NCI-H446 (cell line): Measurements from ENCODE around the gene USP3.
A peak's percentile ranks its signal among the peaks of the same experiment; 100 is the strongest.

Experiments used
- DNase-seq, 2 experiments: peaks; one replicate each; lab custom pipeline; 2025; lab: John Stamatoyannopoulos, UW

USP3 gene

DNA sequence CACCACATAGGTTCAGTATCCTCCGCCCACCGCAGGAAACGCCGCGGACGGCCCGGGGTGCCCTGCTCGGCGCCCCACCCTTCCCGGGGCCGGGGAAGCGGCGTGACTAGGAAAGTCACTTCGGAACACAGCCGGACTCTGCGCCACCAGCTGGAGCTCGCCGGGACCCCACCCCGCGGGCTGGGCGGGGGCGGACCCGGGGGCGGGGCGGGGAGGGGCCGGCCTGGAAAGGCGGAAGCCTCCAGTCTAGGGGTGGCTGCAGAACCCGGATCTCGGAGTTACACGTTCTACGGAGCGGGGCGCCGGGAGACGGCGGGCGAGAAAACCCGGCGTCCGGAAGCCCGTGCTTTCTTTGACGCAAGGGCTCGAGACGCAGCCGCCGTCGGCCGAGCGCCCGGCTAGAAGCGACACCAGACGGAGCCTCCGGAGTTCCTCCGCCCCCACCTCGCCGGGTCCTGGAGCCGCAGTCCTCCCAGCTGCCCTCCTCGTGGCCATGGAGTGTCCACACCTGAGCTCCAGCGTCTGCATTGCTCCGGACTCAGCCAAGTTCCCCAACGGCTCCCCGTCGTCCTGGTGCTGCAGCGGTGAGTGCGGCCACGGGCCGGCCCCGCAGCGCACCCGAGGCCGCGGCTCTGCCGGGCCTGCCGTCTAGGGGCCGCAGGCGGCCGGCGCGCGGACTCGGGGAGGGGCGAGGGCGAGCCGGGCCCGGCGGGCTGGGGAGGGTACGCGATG is at the start of gene USP3:
USP3 (plus strand) TSS at position 347 of the 732 bp plus-strand sequence; CDS start at position 494, 147 bp downstream.
- DNase-seq = peak; percentile 58 to 95

DNA sequence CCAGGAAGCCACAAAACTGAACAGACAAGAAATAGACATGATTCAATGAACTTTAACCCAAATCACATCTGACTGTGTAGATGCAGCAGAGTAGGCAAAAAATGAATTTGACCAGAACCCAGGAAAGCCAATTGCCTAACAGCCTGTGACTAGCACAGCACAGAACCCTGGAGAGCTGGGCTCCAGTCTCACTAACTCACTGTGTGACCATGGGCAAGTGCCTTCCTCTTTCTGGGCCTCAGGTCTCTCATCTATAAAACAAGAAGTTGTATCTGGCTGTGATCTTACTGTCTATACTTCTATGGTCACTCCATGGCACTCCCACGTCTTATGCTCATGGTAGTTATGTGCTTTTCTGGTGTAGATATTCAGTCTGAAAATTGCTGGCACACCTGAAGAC is 48.1 kb upstream of the USP3 start:
- no peak for DNase-seq

GRCh38 chr15:63457379-63457778 is 47.0 kb upstream of the USP3 start:
- DNase-seq = no peak

GRCh38 chr15:63458026-63458425 is 46.4 kb upstream of the USP3 start:
- no peak for DNase-seq

DNA sequence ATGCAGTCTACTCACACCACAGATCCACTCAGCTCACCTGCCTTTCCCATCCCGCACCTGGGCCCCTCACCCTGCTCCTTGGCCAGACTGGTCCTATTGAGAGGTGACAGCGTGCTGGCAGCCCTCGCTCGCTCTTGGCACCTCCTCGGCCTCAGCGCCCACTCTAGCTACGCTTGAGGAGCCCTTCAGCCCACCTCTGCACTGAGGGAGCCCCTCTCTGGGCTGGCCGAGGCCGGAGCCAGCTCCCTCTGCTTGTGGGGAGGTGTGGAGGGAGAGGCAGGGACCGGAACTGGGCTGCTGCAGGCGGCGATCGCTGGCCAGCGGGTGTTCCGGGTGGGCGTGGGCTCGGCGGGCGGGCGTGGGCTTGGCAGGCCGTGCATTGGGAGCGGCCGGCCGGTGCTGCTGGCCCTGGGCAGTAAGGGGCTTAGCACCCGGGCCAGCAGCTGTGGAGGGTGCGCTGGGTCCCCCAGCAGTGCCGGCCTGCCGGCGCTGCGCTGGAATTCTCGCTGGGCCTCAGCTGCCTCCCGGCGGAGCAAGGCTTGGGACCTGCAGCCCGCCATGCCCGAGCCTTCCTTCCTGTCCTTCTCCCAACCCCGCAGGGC is 45.5 kb upstream of the USP3 start:
- DNase-seq = no peak

DNA sequence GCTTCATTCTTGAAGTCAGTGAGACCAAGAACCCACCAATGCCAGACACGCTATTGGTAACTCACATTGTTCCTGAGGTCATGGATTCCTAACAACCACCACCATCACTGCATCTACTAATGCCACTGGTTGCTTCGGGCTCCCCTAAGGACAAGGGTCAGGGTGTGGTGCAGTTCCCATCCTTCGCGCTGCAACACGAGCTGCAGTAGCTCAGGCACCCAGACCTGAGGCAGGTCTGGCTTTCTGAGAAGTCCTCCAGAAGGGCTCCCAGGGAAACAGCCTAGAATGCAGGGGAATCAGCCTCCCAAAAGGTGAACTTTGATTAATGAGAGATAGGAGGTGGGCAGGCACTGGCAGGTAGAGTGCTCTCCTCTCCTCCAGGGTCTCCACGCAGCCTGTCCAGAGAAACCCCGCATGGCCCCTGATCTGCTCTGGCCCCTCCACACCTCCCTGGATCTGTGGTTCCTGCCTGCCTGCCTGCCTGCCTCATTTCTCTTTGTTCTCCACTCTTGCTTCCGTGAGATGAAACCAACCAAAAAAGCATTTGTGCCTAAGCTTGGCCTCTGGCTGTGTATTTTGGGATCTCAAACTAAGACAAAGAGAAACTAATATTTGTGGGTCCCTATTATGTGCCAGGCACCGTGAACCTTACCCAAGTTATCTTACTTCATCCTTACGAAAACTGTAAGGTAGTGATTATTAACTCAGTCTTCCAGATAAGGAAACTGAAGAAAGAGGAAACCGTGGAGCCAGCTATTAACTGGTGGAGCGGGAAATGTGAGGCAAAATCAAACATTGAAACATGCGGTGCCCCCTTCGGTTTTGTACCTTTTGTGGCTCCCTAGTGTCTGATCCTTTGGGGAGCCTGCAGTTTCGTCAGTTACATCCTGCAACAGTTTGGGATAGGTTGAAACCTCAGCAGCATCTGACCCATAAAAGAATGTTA is 43.9 kb upstream of the USP3 start:
- DNase-seq = no peak

- no peak for DNase-seq
Observed at GRCh38 chr15:63461230-63461985, 43.0 kb upstream of the USP3 start.

GRCh38 chr15:63462088-63462487 is 42.3 kb upstream of the USP3 start:
- DNase-seq = no peak

DNA sequence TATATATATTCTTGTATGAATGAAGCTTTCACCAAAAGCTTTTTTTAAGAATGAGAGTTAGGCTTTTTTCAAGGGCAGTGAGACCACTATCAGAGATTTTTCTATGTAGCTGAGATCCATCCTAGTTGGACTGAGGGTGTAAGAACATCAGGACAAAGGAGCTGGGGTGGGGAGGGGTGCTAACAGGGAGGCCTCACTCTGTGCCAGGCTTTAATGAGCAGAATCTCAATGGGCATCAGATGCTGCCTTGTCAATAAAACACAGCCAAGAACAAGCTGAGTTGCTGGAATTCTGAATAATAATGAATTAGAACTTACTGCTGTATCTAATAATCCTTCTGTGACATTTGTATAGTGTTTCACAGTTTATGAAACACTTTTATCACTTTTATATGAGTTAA is 41.4 kb upstream of the USP3 start:
- peak; percentile 4 to 65 for DNase-seq

DNA sequence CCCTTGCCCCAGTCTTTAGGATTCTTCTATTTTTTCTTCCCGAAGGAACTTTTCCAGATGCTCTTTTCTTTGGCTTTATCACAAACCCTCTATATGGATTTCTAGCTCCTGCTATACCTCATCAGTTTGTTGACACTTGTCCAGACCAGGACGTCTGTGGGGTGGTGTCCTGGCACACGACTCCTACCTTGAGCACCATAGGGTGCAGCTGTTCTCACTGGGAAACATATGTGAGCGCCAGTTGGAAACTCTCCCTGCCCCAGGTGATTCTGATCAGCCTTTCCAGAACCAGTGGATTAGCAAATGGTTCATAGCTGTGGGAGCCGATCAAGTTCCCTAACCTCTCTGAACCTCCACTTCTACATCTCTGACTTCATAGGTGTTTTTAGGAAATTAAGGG is 40.6 kb upstream of the USP3 start:
- DNase-seq = peak in 1 of 2 experiments; percentile 5

GRCh38 chr15:63465104-63465503 is 39.3 kb upstream of the USP3 start:
- peak; percentile 20 to 75 for DNase-seq

DNA sequence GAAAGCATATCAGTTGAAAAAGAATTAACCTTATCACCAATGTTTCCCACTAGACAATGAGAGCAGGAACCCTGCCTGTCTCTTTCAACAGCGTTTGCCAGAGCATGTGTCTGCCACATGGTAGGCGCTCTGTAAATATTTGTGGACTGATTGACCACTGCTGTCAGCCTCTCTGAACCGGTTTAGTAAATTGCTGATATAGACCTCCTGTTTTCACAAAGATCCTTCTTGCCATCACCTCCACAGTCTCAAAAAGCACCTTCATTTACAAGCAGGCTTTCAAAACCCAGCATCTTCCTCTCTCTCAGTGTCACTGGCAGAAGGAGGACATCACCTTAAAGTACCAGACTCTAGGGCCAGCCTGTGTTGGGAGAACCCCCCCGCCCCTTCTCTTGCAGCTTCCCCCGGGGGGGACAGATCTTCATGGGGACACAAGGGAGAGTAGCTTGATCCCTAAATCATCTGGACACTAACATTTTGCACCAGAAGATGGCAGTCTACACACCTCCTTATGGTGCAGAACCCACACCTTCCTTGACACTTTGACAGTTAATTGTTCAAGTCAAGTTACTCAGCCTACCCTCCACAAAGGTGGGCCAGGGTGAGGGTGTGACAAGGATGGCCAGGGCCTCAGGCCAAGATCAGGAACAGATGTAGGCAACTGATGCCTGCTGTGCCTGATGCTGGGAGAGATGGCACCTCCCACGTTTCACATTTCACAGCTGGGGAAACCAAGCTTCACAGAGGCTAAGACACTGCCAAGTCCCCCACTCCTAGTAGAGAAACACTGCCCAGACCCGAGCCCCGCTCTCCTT is 37.8 kb upstream of the USP3 start:
- peak; percentile 19 to 54 for DNase-seq

DNA sequence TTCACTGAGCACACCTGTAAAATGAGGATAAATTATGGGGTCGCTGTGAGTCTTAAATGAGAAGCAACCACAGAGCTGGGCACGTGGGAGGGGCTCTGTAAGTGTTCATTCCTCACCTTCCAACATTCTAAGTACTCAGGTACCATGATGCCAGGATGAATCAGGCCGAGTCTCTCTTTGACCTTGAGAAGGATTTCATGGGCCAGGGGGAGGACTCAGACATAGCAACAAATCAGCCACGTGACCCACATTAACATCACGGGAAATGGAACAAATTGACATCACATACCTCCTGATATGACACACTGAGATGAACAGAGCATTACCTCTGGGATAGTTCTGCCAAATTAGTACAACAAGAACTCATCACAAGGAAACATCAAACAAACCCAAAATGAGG is 35.2 kb upstream of the USP3 start:
- DNase-seq = no peak

GRCh38 chr15:63469984-63470383 is 34.4 kb upstream of the USP3 start:
- DNase-seq = no peak

- DNase-seq = no peak
Observed at GRCh38 chr15:63473007-63473748, 31.2 kb upstream of the USP3 start.

DNA sequence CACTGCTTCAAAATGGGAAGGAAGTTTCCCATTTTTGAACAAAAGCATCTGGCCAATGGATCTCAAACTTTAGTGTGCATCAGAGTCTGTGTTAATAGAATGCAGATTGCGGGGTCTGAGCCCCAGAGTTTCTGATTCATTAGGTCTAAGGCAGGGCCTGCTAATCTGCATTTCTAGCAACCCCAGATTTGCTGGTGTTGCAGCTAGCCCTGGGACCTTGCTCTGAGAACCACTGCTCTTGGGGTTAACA is 30.7 kb upstream of the USP3 start:
- DNase-seq = no peak

- peak; percentile 47 to 67 for DNase-seq
Observed at GRCh38 chr15:63473999-63474809, 30.2 kb upstream of the USP3 start.

DNA sequence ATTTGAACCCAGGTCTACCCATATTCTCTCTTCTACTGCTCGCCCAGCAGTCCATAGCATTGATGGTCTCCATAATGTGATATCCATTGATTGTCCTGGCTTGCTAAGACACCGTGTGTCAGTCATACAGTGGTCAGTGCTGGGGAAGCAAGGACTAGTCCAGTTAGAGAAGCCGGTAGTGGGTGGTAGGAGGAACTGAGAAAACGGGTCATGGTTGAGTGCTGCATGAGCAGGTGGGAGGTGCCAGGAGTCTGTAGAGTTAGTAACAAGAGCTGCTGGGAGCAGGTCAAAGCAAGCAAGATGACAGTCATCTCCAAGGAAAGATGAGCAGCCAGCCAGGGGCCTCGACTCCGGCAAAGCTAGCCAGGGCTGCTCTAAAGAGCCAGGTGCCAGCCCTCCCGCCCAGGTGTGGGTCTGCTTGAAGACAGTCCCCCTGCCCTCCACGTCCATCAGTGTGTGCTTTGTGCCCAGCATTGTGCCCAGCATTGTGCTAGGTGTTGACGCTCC is 29.5 kb upstream of the USP3 start:
- DNase-seq = peak in 1 of 2 experiments; percentile 31

DNA sequence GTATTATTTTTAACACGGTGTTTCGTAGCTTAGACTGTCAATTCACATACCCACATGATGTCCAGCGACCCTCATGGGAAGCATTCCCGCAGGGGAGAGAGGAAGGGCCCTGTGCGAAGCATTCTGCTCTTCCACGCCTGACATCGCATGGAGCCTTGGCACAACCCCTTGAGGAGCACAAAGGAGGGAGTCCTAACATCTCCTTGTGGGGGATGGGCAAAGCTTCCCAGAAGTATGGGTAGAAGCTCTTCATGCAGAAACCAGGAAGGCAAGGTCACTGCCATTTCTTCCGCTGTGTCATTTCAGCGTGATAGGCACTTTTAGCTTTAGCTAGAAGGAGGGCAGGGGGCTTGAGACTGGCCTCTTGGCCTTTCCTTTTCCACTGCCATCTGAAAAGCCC is 28.7 kb upstream of the USP3 start:
- no peak for DNase-seq

GRCh38 chr15:63476229-63476632 is 28.2 kb upstream of the USP3 start:
- DNase-seq = peak in 1 of 2 experiments; percentile 3
